ENCODE measurements around the gene DAP. TPM values are rescaled to one million over a fixed set of nuclear protein-coding genes. Genes with fewer than 3 reads are reported as not detected.

Gene DAP
- total and polyA plus RNA-seq, 10 of the 15 experiments (the other 5 are each of a cell fraction or from before 2014, with no cell fraction given), result 12.9 to 130 (median 49.9) TPM

- RAD21 ChIA-PET (ENCODE audit: unreplicated experiment), result interaction anchor here (1.3 to 1.7 kb wide), 2 partner anchors 19 to 52 kb away, joined by 3 to 5 read pairs; no protein-coding TSS in a partner anchor
- FAIRE-seq, result no peak
- Histone ChIP-seq H3K79me2 (ENCODE audit: control insufficient read depth, insufficient read depth, low read length) (peaks cover 8% of the 10 kb centered on the region), H3K9ac (ENCODE audit: control insufficient read depth, insufficient read depth, low read length) (no peak overlapping the region), H3K27ac (ENCODE audit: control insufficient read depth, insufficient read depth) (no peak overlapping the region), H3K4me1 (ENCODE audit: control insufficient read depth, insufficient read depth, low read length) (peaks cover 12% of the 10 kb centered on the region), H3K9me3 (replicated peaks; ENCODE audit: control insufficient read depth, insufficient read depth, low read length) (peaks cover 9% of the 10 kb centered on the region), H3K4me3 (no peak overlapping the region), H3K27me3 (replicated peaks in 1 of 2; ENCODE audit: control insufficient read depth in 2 of 2, insufficient read depth in 2 of 2, low read length in 1 of 2) (no peaks in the 10 kb centered on the region), H3K36me3 (ENCODE audit: control insufficient read depth in 2 of 2, insufficient read depth in 2 of 2, low read length in 1 of 2) (peaks cover 5 to 12% of the 10 kb centered on the region in 2 experiments), H3K4me2 (ENCODE audit: control insufficient read depth, insufficient read depth) (no peak overlapping the region), H4K20me1 (ENCODE audit: control insufficient read depth, insufficient read depth) (no peaks in the 10 kb centered on the region), H2AFZ (ENCODE audit: control insufficient read depth, low read depth, low read length) (no peak overlapping the region)
- intact Hi-C loops (cut with micrococcal nuclease; ENCODE audit: unreplicated experiment), result no loop called here
- SMC1A ChIA-PET (ENCODE audit: uncharacterized antibody, unreplicated experiment), result interaction anchor here (0.9 to 1.7 kb wide), 4 partner anchors 8 to 21 kb away, joined by 3 to 8 read pairs (median 3); no protein-coding TSS in a partner anchor
- TF ChIP-seq BCL3 (IDR thresholded peaks at IDR 0.05; ENCODE audit: borderline replicate concordance, insufficient read depth, low read depth, low read length, poor library complexity, severe bottlenecking) (no peak), CEBPZ (IDR thresholded peaks at IDR 0.05; ENCODE audit: low read depth, low read length) (no peak), CEBPB (IDR thresholded peaks at IDR 0.05; ENCODE audit: borderline replicate concordance in 1 of 2, low read depth in 2 of 2, low read length in 2 of 2) (no peak), RAD21 (IDR thresholded peaks at IDR 0.05; ENCODE audit: insufficient read depth, low read depth, low read length) (no peak), PBX3 (IDR thresholded peaks at IDR 0.05; ENCODE audit: insufficient replicate concordance, low read depth, low read length) (no peak)
- no TSS peak for BruUV-seq (replicated peaks)
- no peak for DNase-seq (ENCODE audit: low read depth, low spot score)
- ATAC-seq, result no peak
- in situ Hi-C loops (cut with MboI), result no loop called here
- CTCF ChIA-PET, result interaction anchor here (1.1 to 4.3 kb wide), 2 partner anchors 35 to 39 kb away, joined by 3 to 20 read pairs; no protein-coding TSS in a partner anchor
- POLR2A ChIA-PET, result no interaction called here
- WGBS (ENCODE audit: insufficient coverage, insufficient replicate concordance, low lambda C conversion rate, missing lambda C conversion rate), result 100% methylated on average over 5 of the region's 5 CpGs
These were observed 24.2 kb downstream of the DAP start for GRCh38 chr5:10736808-10737207.

Data from GM12878 (cell line).